ENCODE data around the gene PLEKHG4B. TPM values are rescaled to one million over a fixed set of nuclear protein-coding genes. Genes with fewer than 3 reads are reported as not detected.

The PLEKHG4B gene
- total RNA-seq, 2 donors from 2014 or later = 8.9 to 14.4 TPM

Small RNA genes lying within 50 kb of the gene (small RNA-seq; reads per million reads assigned to genes)
- gene RF00019 = 0 reads per million in 2 donors

Other genes starting within 250 kb of the PLEKHG4B start
- gene LRRC14B, start 99.3 kb downstream of the PLEKHG4B start, total RNA-seq = 1 to 10 TPM in 1 of 2 donors, not detected in 1; 1.0 TPM
- 1 to 10 TPM; 4.7 to 5.2 TPM for gene CCDC127, start 126.0 kb downstream of the PLEKHG4B start, total RNA-seq
- 10 to 100 TPM; 66.7 to 99.1 TPM for gene SDHA, start 126.2 kb downstream of the PLEKHG4B start, total RNA-seq
- 100 to 1,000 TPM; 118 to 131 TPM for gene PDCD6, start 179.5 kb downstream of the PLEKHG4B start, total RNA-seq
- gene AHRR, start 229.5 kb downstream of the PLEKHG4B start, total RNA-seq = 10 to 100 TPM in 1 of 2 donors, 1 to 10 TPM in 1; 1.9 to 17.7 TPM